ENCODE measurements around the gene ADGRG6.

- TF ChIP-seq EP300 (IDR thresholded peaks at IDR 0.05; ENCODE audit: low read depth) (no peak), CTCF (IDR thresholded peaks at IDR 0.05) (no peak), POLR2AphosphoS5 (IDR thresholded peaks at IDR 0.05) (no peak), POLR2A (IDR thresholded peaks at IDR 0.05) (no peak)
Measured at GRCh38 chr6:142304241-142304640, 2.4 kb downstream of the ADGRG6 start.
